Measurements from ENCODE around the gene TAC4. TPM values are rescaled to one million over a fixed set of nuclear protein-coding genes. Genes with fewer than 3 reads are reported as not detected.

Gene TAC4
- total RNA-seq, 1 donor from 2014 or later: not detected

DNA sequence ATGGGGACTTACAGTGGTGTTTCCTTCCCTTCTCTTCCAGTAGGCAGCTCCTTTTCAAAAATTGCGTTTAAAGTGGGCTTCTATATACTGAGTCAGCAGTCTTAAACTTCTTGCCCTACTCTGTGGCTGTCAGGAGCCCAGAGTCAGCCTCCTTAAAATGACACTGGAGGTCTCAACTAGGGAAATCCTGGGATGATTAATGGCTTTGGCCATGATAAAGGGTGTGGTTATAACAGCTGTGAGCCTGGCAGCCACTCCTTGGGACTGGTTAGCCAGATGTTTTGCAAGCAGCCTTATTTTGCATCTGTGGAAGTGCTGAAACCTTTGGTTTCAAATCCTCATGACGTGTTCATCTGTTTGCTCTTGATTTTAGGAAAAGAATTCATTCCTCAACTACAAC is 25.0 kb downstream of the TAC4 start:
- peak; percentile 87 for ATAC-seq
- intact Hi-C loops (cut with micrococcal nuclease): no loop called here
- peak; percentile 72 for DNase-seq

DNA sequence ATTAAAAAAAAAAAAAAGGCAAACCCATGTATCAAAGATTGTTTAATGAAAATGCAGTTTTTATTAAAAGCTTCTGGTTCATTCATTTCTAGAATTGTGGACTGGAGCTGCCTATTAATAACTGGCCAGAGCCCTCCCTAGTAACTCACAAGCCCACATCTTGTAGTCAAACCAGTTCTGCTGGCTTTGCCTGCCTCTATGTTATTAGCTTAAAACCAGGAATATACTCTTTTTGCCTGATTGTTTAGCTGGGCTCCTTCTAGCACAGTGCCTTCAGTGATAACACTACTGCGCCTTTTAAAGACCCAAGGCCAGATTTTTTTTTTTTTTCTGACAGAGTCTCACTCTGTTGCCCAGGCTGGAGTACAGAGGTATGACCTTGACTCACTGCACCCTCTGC is 26.0 kb downstream of the TAC4 start:
- ATAC-seq (no peak), DNase-seq (no peak)
- intact Hi-C loops (cut with micrococcal nuclease): no loop called here

DNA sequence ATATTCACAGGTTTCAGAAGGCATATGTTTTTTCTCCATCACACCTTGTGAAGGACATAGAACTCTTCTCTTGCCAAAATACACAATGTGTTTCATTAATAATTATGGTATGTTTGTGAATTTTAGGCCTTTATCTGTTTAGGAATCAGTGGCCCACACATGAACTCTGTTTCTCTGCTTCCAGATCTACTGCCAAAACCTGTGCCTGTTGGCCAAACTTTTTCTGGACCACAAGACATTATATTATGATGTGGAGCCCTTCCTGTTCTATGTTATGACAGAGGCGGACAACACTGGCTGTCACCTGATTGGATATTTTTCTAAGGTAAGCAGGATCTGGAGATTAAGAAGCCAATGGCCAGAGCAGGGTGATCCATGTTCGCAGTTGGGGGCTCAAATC is 26.4 kb downstream of the TAC4 start:
- ATAC-seq: no peak
- intact Hi-C loops (cut with micrococcal nuclease): no loop called here
- DNase-seq: no peak

DNA sequence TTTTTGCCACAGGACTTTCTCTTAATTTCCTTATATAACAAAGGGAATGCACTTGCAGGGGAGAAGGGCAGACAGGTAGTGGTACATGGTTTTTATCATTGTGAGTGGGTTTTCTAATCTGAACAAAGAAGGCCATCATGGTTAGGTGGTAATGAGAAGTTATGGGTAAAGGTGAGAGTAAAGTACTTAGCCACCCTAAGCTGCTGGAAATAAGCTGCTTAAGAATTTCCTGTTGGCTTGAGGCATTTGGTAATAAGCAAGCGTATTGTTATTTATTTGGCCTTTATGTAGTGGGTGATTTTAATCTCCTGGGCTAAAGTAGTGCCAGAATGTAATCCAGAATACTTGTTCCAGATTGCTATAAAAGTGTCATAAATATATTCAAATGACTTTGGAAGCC is 27.1 kb downstream of the TAC4 start:
- ATAC-seq (no peak), DNase-seq (no peak)
- intact Hi-C loops (cut with micrococcal nuclease): no loop called here

DNA sequence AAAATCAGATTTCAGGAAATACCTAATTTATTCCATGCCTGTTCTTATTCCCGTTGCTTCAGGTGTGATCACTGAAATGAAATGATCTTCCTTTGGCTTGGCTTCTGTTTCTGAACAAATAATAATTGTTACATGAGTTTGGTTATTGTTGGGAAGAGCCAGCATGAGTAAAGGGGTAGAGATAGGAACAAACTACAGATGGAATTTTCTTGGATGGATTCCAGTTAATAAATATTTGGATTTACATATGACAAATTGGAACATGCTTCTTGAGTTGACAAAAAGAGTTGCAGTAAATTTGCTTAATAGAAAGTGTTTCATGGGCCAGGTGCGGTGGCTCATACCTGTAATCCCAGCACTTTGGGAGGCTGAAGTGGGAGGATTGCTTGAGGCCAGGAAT is 28.2 kb downstream of the TAC4 start:
- ATAC-seq: no peak
- no peak for DNase-seq
- intact Hi-C loops (cut with micrococcal nuclease): no loop called here

DNA sequence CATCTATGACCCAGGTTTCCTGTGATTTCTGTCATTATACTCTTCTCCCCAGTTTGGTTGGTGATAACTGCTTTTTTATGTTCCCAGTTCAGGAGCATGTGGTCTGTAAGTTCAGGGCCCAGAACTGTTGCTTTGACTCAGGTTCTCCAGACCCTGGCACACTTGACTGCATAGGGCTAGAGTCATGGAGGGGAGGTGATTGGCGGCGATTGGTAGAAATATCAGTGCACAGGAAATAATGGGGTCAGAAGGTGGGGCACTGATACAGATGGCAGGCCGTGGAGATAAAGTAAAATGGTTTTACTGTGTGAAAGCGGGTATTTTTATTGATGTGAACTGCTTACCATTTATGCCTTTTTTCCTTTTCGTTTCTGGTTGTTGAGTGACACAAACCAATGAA is 28.7 kb downstream of the TAC4 start:
- intact Hi-C loops (cut with micrococcal nuclease): no loop called here
- no peak for DNase-seq
- no peak for ATAC-seq

DNA sequence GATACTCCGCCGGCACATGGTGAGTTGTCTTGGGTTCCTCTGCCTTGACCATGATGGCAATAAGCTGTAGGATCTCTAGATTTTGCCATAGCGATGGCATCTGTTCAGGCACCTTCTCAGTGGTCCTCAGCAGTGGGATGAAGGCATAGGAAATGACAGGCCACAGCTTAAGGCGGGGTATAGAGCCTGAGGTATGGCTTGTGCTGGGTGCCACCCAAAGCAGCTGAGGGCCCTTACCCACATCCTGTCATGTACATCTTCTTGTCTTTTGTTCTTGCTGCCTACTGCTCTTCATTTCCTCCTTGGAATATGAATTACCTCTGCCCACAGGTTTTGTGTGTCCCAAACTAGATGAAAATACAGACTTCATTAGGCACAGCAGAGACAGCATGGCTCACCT is 29.9 kb downstream of the TAC4 start:
- no peak for DNase-seq
- ATAC-seq: no peak
- intact Hi-C loops (cut with micrococcal nuclease): no loop called here

DNA sequence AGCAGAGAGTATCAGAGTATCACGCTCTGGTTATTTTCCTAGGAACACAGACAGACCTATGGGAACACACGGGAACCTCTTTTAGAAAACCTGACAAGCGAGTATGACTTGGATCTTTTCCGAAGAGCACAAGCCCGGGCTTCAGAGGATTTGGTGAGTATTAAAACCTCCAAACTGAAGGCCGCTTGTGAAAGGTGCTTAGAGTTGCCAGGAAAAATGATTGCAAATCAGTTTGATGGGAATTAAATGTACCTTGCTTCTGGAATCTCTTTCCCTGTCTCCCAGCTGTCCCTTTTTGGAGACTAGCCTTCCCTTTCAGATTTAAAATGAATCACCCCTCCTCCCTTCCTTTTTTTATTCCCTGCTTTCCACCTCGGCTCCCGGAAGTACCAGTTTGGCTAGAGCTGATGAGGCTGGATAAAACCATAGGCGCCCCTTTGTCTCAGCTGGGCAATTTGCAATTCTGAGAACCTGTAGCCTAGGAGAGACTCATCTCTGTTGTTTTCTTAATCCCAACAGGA is 32.0 kb downstream of the TAC4 start:
- intact Hi-C loops (cut with micrococcal nuclease): no loop called here
- ATAC-seq: peak; percentile 14
- DNase-seq: no peak

DNA sequence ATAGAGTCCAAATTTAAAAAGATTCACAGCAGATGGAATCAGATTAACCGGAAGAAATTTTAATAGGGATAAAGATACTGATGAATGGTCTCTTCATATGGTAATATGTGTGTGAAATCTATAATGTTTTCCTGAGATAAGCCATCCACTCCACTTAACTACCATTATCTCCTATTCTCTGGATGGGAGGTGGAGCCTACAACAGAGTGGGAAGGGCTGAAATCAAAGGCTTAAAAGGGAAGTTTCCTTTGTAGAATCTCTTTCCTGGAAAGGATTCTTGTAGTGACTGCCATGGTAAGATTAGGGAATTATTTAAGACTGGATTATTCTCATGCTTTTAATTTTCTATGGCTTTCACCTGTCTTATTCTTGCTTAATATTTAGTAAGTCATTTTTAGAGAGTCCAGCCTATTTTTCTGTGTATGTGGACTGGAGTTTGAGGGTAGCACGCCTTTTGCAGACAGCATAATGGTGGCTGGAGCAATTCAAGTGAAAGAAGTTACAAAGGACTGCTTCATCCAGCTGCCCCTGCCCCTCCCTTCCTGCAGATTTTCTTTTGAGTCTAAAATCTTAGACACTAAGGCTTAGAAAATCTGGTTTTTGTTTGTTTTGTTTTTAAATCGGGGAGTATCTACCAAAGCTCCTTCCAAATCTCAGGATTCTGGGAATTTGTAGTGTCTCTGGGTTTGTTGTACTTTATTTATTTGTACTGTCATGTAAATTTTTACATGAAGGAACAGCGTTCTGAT is 32.9 kb downstream of the TAC4 start:
- DNase-seq (no peak), ATAC-seq (no peak)
- intact Hi-C loops (cut with micrococcal nuclease): no loop called here

DNA sequence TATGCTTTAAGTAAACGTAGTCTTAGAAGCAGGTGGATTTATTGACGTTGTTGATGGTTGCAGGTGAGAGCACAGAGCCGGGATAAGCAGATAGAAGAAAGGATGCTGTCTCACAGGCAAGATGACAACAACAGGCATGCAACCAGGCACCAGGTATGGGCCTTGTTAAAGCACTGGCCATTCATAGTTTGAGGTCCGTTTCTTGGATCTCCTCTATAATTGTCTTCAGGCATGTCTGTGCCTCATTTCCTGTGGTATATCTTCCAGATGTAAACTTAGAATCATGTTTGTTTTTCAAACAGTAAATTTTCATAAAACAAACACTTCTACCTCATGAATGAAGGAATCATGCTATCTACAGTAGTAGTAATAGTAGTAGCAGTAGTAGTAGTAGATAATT is 38.8 kb downstream of the TAC4 start:
- intact Hi-C loops (cut with micrococcal nuclease): no loop called here
- no peak for DNase-seq

DNA sequence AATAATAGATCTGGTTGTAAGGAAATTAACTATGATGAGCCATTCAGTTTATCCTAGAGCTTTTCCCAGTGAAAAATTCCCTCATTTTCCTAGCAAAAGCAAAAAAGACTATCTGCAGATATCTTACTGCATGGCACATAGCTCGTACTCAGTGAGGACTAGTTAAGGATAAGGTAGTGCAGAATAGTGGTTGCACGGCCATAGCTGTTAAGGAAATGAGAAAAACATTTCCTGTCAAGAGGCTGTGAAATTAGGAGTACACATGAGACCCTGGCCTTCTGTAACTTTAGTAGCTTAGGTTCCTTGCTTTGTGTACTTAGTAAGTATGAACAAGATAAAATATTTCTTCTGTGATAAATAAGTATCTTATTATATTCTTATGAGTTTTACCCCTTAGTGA is 49.1 kb downstream of the TAC4 start:
- DNase-seq (no peak), ATAC-seq (no peak)
- intact Hi-C loops (cut with micrococcal nuclease): no loop called here

More for the DNA sequence above, 38.8 kb downstream of the TAC4 start:
- no peak for ATAC-seq

DNA sequence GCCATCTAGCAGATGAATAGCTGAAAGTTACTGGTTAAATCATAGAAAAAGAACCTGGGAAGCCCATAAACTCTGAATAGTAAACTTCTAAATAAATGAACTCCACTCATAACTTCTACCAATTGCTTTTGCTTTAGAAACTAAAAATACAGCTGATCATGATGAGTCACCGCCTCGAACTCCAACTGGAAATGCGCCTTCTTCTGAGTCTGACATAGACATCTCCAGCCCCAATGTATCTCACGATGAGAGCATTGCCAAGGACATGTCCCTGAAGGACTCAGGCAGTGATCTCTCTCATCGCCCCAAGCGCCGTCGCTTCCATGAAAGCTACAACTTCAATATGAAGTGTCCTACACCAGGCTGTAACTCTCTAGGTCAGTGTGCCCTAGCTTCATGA is 49.7 kb downstream of the TAC4 start:
- intact Hi-C loops (cut with micrococcal nuclease): no loop called here
- DNase-seq: no peak
- peak; percentile 48 for ATAC-seq

DNA sequence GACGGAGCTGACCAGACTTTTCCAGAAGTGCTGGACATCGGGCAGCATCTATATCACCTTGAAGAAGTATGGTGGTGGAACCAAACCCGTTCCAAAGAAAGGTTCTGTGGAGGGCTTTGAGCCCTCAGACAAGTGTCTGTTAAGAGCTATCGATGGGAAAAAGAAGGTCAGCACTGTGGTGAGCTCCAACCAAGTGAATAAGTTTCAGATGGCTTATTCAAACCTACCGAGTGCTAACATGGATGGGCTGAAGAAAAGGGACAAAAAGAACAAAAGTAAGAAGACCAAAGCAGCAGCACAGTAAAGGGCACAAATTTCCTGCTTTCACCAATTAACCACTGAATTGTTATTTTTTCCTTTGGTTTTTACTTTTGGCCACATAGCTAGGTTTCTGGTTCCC is 52.5 kb downstream of the TAC4 start:
- ATAC-seq (no peak), DNase-seq (no peak)
- intact Hi-C loops (cut with micrococcal nuclease): no loop called here

DNA sequence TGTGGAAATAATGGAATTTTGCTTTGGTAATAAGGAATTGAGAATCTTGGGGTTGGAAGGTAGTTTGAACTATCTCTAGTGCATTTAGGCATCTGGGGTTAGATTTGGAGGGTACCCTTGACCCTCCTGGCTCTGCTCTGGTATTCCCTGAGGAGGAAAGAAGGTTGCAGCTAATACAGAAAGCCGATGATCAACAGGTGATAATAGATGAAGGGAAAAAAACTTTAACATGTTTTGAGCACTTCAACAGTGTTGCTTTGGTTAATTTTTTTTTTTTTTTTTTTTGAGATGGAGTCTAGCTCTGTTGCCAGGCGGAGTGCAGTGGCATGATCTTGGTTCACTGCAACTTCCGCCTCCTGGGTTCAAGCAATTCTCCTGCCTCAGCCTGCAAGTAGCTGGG is 54.6 kb downstream of the TAC4 start:
- no peak for DNase-seq
- no peak for ATAC-seq
- intact Hi-C loops (cut with micrococcal nuclease): no loop called here

DNA sequence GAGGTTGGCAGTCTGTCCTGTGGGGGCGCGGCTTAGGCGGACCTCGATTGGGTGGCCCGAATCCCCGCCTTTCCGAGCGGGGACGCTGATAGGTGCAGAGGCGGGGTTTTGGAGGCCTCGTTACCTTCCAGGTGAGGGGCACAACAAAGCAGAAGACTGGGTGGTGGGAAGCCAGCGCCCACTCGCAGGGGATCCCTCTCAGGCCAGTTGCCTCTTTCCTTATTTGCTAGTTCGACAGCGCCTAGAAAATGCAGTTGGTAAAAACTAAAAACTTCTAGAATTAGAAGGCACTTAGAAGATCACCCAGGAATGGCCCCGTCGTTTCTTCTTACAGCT is 58.7 kb downstream of the TAC4 start:
- intact Hi-C loops (cut with micrococcal nuclease): no loop called here
- ATAC-seq (no peak), DNase-seq (no peak)

DNA sequence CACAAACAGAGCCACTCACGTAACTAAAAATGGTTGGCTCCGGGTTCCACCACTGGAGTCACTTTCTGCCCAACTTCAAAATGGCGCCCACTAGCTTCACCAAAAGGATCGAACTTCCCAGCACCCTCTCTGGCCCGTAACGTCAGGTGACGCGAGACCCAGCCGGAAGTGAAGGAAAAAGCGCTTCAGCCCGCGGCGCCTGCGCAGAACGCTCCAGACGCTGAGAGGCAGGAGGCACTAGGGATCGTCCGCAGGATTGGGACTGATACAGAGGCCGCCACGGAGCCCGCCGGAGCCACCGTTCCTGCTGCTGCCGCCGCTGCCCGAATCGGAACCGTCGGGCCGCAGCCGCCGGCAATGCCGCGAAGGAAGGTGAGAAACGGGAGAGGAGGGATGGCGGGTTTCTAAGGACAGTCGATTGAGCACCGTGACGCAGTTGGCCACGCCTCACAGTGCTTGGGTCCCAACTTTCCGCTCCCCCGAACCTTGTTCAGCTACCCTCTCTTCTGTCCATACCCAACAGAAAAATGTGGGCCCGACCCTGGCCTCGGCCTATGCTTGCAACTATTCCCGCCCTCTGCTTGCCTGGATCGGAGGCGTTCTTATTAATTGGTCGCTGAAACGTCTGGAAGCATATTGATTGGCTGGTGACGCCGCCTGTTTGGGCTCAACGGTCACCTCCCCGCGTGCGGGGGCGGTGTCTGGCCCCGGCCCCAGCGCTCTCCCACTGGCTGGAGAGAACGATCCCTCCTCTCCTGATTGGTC is 59.2 kb downstream of the TAC4 start, which contains the start of gene KAT7:
Gene KAT7, plus strand, starts transcription at position 204 of the 765 bp plus-strand sequence. Its CDS starts 154 bp downstream, at position 358.
- intact Hi-C loops (cut with micrococcal nuclease): no loop called here
- peak; percentile 95 for ATAC-seq
- peak; percentile 99 for DNase-seq

Other genes starting within 250 kb of the TAC4 start
- gene SPOP, start 170.0 kb downstream of the TAC4 start, total RNA-seq: 77.8 TPM
- 61.5 TPM for gene SLC35B1, start 140.1 kb downstream of the TAC4 start, total RNA-seq
- gene FAM117A, start 83.9 kb downstream of the TAC4 start, total RNA-seq: 11.2 TPM
- gene KAT7, start 59.4 kb downstream of the TAC4 start, total RNA-seq: 52.8 TPM
- gene DLX4, start 121.1 kb upstream of the TAC4 start, total RNA-seq: not detected
- not detected for gene DLX3, start 147.2 kb upstream of the TAC4 start, total RNA-seq
- gene ITGA3, start 208.0 kb upstream of the TAC4 start, total RNA-seq: 16.5 TPM
- gene PDK2, start 247.3 kb upstream of the TAC4 start, total RNA-seq: 277 TPM

All from left ventricle myocardium superior (tissue), 1 donor.